ENCODE measurements around the gene SPZ1. TPM values are rescaled to one million over a fixed set of nuclear protein-coding genes. Genes with fewer than 3 reads are reported as not detected.
"Not testable (repeated sequence)": the region's sequence is repeated elsewhere in the genome, so short reads cannot be mapped to it uniquely, and the experiment has no call there.

SPZ1 gene, protein sequence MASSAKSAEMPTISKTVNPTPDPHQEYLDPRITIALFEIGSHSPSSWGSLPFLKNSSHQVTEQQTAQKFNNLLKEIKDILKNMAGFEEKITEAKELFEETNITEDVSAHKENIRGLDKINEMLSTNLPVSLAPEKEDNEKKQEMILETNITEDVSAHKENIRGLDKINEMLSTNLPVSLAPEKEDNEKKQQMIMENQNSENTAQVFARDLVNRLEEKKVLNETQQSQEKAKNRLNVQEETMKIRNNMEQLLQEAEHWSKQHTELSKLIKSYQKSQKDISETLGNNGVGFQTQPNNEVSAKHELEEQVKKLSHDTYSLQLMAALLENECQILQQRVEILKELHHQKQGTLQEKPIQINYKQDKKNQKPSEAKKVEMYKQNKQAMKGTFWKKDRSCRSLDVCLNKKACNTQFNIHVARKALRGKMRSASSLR
- not detected for polyA plus RNA-seq (2013, experiment 1 of 2; ENCODE audit: insufficient read length)
- polyA plus RNA-seq (2013, experiment 2 of 2; ENCODE audit: insufficient read length): not detected

DNA sequence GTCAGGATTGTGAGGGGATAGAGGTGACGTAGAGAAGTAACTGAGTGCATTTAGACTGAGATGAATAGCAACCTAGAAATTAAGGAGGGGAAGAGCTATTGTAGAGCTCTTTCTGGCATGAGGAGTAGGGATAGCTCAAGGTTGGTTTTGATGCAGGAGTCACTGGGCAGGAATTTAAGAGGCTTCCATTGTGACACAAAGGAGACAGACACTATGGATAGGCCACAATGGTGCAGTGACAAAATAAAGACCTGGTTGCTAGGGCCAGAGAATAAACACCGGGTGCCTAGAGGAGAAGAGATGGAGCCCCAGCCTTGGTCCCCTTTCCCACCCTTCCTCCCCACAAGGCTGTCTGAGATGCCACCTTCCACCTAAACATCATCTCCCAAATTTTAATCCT, at the start of gene SPZ1:
TSS of gene SPZ1 (plus strand) at position 301 of the 400 bp plus-strand sequence. CDS start 214 bp downstream, outside the sequence.
- no peak for DNase-seq

DNA sequence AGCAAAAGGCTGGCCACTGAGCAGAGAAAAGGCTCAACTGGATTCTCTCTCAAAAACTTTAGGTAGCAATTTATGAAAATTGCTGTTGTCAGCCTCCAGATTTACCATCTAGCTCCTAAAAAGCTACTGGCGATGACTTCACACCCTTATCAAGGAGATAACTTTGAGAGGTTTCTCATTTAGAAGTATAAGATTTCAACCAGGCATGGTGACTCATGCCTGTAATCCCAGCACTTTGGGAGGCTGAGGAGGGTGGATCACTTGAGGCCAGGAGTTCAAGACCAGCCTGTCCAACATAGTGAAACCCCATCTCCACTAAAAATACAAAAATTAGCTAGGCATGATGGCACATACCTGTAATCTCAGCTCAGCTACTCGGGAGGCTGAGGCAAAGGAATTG, 49.3 kb upstream of the SPZ1 start:
- DNase-seq: not testable (repeated sequence)

DNA sequence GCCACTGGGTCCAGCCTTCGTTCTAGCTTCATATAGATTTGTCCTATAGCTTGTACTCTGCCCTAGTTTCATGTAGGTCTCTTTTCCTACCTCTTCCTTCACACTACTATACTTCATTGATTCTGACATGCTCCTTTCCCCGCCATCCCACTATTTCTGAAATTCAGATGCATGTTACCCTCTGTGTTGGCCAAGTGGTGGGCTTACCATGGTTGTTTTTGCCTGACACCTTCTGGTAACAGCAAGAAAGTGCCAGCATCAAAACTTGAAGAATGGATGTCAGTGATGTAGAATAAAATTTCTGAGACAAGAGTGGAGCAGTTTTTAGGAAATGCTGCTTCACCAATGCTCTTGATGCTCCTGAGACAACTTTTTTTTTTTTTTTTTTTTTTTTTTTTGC, 44.5 kb upstream of the SPZ1 start:
- DNase-seq: peak; percentile 12

DNA sequence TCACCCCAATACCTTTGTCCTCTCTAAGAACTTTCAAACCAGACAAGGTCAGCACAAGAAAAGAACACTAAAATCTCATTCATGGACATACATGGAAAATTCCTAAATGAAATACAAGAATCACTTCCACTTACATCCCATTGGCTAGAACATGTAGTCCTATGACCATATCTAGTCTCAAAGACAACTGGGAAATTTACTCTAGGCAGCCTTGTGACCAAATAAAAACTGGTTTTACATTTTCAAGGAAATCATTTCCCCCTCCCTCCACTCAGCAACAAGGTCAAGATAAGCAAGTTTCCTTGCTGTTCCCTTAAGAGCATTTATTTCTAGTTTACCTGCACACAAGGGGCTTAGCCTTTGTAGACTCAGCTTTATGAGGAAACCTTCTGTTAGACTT, 43.6 kb upstream of the SPZ1 start:
- no peak for DNase-seq

DNA sequence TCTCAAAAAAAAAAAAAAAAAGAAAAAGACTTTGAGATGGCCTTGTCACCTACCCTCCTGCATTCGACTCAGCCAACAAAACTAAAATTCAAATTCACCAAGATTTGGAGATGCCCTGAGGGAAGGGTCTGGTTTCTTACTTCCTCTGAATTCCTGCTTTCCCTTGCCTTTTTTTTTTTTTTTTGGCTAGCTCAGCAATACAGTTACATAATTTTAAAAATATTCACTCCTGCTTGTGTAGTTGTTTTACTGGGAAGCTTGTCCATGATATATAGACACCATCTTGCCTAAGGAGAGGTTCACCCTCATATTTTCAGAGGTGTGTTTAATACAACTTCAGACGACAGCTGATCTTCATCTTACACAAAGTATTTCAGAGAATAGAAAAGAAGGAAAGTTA, 42.6 kb upstream of the SPZ1 start:
- no peak for DNase-seq

DNA sequence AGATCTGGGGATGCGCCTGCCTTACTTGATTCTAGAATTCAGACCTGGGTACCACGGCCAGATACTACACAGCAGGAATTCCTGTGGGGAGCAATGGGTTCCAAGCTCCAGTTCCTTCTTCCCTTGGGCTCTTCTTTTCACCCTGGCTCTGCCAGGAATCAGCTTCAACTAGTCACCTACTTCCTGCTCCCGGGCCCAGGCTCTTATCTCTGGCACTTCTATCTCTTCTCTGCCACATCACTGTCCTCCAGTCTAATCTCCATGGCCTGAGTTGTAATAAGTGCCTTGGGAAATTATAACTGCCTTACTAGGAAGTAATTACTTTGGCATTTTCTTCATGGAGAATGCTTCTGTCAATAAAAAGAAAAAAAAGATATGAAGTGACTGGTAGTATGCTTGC, 37.7 kb upstream of the SPZ1 start:
- no peak for DNase-seq

DNA sequence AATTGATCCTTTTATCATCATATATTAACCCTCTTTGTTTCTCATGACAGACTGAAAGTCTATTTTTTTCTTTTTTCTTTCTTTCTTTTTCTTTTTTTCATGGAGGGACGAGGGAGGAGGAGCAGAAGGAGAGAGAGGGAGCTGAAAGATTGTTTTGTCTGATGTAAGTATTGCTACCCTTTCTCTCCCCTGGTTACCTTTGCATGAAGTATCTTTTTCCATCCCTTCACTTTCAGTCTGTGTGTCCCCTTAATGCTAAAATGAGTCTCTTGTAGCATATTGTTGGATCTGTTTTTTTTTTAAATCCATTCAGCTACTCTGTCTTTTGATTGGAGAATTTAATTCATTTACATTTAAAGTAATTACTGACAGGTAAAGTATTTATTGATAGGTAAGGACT, 36.4 kb upstream of the SPZ1 start:
- no peak for DNase-seq

DNA sequence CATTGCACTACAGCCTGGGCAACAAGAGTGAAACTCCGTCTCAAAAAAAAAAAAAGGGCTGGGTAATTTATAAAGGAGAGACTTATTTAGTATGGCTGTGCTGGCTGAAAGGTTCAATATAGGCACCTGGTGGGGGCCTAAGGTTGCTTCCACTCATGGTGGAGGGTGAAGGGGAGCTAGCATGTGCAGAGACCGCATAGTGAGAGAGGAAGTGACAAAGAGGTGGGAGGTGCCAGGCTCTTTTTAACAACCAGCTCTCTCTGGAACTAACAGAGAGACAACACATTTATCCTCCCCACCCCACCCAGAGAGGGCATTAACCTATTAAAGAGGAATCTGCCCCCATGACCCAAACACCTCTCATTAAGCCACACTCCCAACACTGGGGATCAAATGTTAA, 35.1 kb upstream of the SPZ1 start:
- no peak for DNase-seq

DNA sequence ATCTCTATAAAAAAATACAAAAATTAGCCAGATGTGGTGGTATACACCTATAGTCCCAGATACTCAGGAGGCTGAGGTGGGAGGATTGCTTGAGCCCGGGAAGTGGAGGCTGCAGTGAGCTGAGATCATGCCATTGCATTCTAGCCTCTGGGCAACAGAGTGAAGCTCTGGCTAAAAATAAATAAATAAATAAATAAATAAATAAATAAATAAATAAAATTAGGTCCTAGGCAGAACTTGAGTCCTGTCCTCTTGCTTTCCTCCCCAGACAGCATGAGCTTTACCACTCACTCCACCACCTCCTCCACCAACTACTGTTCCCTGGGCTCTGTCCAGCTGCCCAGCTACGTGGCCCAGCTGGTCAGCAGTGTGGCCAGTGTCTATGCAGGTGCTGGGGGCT, 31.6 kb upstream of the SPZ1 start:
- no peak for DNase-seq

DNA sequence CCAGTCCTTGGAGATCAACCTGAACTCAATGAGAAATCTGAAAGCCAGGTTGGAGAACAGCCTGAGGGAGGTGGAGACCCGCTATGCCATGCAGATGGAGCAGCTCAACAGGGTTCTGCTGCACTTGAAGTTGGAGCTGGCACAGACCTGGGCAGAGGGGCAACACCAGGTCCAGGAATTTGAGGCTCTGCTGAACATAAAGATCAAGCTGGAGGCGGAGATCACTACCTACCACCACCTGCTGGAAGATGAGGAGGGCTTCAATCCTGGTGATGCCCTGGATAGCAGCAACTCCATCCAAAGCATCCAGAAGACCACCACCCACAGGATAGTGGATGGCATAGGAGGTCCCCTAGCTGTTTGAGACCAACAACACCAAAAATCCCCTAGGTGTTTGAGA, 30.5 kb upstream of the SPZ1 start:
- DNase-seq: no peak

DNA sequence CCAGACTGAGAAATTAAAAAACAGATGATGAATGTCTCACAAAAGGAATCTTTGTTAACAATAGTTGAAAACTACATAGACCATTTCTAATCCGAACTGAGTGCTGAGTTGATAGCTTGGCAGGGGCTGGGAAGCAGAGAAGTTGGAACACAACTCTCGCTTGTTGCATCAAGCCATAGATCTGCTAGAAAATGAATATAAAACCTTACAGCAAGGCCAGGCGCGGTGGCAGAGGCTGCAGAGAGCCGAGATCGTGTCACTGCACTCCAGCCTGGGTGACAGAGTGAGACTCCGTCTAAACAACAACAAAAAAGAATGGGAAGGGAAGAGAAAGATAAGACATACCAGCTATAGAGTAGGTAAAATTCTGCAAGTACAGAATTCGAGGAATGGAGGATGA, 28.0 kb upstream of the SPZ1 start:
- no peak for DNase-seq

DNA sequence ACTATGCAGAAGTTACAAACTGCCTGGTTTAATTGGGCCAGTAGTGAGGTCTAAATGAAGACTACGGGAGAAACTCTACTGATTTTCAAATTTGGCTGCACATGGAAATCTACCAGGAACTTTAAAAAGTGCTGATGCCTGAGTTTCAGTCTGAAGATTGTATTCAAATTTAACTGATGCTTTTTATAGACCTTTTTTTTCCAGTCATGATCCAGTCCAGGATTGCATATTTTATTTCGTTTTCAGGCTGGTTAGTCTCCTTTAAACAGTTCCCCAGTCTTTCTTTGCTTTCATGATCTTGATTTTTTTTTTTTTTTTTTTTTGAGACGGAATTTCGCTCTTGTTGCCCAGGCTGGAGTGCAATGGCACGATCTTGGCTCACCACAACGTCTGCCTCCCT, 23.7 kb upstream of the SPZ1 start:
- no peak for DNase-seq

DNA sequence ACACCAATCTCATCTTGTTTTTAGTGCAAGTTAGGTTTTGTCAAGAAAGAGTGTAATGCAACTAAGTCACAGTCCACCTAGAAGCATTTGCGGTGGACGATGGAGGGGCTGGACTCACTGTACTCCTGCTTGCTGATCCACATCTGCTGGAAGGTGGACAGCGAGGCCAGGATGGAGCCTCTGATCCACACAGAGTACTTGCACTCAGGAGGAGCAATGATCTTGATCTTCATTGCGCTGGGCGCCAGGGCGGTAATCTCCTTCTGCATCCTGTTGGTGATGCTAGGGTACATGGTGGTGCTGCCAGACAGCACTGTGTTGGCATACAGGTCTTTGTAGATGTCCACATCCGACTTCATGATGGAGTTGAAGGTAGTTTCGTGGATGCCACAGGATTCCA, 20.2 kb upstream of the SPZ1 start:
- no peak for DNase-seq

DNA sequence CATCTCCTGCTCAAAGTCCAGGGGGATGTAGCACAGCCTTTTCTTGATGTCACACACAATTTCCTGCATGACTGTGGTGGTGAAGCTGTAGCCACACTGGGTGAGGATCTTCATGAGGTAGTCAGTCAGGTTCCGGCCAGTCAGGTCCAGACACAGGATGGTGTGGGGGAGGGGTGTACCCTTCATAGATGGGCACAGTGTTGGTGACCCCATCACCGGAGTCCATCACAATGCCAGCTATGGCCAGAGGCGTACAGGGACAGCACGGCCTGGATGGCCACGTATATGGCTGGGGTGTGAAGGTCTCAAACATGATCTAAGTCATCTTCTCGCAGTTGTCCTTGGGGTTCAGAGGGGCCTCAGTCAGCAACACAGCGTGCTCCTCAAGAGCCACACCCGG, 19.7 kb upstream of the SPZ1 start:
- no peak for DNase-seq

DNA sequence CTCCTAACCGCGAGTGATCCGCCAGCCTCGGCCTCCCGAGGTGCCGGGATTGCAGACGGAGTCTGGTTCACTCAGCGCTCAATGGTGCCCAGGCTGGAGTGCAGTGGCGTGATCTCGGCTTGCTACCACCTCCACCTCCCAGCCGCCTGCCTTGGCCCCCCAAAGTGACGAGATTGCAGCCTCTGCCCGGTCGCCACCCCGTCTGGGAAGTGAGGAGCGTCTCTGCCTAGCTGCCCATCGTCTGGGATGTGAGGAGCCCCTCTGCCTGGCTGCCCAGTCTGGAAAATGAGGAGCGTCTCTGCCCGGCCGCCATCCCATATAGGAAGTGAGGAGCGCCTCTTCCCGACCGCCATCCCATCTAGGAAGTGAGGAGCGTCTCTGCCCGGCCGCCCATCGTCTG, 19.0 kb upstream of the SPZ1 start:
- not testable (repeated sequence) for DNase-seq

DNA sequence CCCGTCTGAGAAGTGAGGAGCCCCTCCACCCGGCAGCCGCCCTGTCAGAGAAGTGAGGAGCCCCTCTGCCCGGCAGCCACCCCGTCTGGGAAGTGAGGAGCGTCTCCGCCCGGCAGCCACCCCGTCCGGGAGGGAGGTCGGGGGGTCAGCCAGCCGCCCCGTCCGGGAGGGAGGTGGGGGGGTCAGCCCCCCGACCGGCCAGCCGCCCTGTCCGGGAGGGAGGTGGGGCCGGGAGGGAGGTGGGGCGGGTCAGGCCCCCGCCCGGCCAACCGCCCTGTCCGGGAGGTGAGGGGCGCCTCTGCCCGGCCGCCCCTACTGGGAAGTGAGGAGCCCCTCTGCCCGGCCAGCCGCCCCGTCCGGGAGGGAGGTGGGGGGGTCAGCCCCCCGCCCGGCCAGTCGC, 18.5 kb upstream of the SPZ1 start:
- DNase-seq: not testable (repeated sequence)

DNA sequence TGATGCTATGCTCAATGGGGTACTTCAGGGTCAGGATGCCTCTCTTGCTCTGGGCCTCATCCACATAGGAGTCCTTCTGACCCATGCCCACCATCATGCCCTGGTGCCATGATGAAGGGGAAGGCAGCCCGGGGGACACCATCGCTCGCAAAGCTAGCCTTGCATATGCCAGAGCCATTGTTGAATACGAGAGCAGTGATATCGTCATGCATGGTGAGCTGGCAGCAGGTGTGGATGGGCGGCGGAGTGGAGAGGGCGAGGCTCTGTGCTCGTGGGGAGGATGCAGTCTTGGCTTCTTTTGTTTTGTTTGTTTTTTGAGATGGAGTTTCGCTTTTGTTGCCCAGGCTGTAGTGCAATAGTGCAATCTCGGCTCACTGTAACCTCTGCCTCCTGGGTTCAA, 17.2 kb upstream of the SPZ1 start:
- DNase-seq: no peak

DNA sequence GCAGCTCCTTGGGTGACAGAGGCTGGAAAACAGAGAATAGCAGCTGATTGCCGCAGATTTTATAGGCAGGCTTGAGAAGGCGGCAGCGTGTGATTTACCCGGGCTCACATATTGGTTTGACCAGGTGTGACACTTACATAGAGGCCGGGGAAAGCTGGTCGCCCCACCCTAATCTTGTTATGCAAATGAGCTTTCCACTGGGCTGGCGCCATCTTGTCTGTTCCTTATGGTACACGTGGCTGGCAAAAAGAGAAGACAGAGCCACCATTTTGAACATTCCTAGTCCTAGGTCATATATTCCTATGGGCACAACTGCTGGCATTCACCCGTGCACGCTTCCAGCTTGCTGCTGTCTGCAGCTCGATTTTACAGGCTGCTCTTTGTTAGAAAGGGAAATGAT, 11.3 kb upstream of the SPZ1 start:
- DNase-seq: no peak

DNA sequence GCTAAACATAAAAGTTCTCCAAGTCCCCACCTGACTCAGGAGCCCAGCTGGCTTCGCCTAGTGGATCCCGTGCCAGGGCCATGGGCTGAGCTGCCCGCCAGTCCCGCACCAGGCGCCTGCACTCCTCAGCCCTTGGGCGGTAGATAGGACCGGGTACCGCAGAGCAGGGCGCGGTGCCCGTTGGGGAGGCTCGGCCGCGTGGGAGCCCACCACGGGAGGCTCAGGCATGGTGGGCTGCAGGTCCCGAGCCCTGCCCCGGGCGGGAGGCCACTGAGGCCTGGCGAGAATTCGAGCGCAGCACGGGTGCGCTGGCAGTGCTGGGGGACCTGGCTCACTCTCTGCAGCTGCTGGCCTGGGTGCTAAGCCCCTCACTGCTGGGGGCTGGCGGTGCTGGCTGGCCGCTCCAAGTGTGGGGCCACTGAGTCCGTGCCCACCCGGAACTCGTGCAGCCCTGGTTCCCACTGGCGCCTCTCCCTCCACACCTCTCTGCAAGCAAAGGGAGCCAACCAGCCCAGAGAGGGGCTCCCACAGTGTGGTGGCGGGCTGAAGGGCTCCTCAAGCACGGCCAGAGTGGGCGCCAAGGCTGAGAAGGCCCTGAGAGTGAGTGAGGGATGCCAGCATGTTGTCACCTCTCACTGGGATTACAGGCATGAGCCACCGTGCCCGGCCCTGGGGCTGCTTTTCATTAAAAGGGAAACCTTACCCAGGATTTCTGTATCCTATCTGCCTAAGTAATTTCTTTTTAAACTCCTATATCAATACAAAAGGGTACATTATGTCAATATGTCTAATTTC, 9.7 kb upstream of the SPZ1 start:
- DNase-seq: no peak

DNA sequence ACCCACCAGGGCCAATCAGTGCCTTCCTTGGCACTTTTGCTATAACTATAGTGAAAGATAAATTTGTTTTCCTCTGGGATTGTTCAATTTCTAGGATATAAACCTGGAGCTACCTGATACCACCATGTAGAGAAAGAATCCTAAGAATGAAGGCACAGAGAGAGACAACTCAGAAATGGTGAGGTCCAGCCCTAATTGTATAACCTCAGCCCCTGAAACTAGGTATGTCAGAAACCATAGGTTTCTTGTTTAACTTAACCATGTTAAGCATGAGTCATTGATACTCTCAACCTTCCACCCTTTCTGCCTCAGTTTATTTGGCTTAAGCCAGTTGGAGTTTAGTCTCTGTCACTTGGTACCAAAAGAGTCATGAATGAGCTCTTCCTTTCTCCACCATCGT, 4.6 kb upstream of the SPZ1 start:
- no peak for DNase-seq

DNA sequence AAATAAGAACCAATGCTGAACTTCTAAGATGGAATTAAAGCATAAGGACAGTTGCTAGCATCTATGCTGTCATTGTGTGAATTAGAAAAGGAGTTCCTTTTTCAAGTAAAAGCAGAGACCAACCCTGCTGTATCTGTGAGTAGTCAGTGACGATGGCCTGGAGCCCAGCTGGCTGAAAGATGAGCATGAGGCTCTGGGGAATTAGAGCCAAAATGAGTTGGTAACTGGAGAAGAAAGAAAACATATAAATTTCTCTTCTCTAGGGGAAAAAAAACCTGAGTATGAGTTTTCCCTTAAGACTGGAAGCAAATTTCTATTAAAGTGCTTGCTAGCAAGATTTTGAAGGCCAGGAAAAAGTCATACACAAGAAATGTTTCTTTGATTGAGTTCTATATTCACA, 1.6 kb upstream of the SPZ1 start:
- peak; percentile 26 for DNase-seq

DNA sequence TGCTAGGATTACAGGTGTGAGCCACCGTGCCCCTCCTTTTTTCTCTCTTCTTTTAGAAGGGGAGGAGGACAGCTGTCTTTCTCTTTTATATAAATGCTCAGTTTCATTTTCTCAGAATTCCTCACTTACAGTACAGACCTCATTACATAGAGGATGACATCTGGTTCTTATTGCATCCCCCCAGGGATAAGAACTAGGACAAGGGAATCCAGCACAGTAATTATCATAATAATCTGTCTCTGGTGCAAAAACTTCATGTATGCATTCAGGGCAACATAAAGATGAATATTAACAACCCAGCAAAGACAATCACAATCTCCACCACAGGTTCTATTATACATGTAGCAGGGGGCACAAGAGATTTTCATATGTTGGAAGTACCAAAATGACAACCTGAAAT, 5.1 kb downstream of the SPZ1 start:
- DNase-seq: no peak

DNA sequence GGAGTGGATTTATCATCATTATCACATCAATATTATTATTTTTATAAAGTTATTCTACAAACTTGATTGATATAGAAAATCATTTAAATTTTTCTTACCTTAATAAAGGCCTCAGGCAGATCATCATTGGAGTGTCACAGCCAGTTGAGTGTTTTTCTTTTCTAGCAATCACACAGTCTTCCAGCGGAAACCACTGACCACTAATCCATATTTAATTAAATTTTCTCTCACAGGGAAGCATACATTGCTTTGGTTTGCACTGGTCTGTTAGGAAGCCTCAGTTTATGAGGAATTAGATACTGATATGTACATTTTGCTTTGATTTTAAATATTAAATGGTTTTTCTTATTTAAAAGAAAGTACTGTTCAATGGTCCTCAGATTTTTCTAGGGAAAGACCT, 6.7 kb downstream of the SPZ1 start:
- no peak for DNase-seq

DNA sequence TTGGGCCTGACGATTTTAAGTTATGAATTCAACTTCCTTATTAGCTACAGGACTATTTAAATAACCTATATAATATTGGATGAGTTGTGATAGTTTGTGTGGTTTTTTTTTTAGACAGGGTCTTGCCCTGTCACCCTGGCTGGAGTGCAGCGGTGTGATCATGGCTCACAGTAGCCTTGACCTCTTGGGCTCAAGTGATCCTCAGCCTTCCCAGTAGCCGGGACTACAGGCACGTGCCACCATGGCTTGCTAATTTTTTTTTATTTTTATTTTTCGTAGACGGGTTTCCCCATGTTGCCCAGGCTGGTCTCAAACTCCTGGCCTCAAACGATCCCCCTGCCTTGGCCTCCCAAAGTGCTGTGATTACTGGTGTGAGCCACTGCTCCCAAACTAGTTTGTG, 17.6 kb downstream of the SPZ1 start:
- no peak for DNase-seq

All from fibroblast of skin of abdomen (primary cell).